GM12801 (cell line): ENCODE results near the gene CDH16.

Experiments
- CTCF ChIP-seq: IDR thresholded peaks from one replicate; pipeline ENCODE4 v1.5.1; 2011; ENCODE audit warnings: control low read depth; ENCODE audit not compliant: insufficient read length; ENCODE audit errors: extremely low read depth

Gene CDH16

GRCh38 chr16:66903544-66904427, 14.9 kb downstream of the CDH16 start:
- TF ChIP-seq CTCF = no peak

GRCh38 chr16:66902648-66903543, 15.8 kb downstream of the CDH16 start:
- TF ChIP-seq CTCF = no peak

- no peak for TF ChIP-seq CTCF
Observed at GRCh38 chr16:66901626-66902025, 17.1 kb downstream of the CDH16 start.

GRCh38 chr16:66900721-66901441, 17.8 kb downstream of the CDH16 start:
- TF ChIP-seq CTCF = no peak

GRCh38 chr16:66899945-66900710, 18.6 kb downstream of the CDH16 start:
- no peak for TF ChIP-seq CTCF

- no peak for TF ChIP-seq CTCF
Observed at GRCh38 chr16:66899310-66899944, 19.3 kb downstream of the CDH16 start.
